ENCODE measurements around the gene RASSF3. TPM values are rescaled to one million over a fixed set of nuclear protein-coding genes. Genes with fewer than 3 reads are reported as not detected.
A peak's percentile ranks its signal among the peaks of the same experiment; 100 is the strongest.

The RASSF3 gene
- total and polyA plus RNA-seq, 2 of the 13 experiments (the other 11 are each of a cell fraction or from before 2014, with no cell fraction given): 15.5 to 16.0 TPM

DNA sequence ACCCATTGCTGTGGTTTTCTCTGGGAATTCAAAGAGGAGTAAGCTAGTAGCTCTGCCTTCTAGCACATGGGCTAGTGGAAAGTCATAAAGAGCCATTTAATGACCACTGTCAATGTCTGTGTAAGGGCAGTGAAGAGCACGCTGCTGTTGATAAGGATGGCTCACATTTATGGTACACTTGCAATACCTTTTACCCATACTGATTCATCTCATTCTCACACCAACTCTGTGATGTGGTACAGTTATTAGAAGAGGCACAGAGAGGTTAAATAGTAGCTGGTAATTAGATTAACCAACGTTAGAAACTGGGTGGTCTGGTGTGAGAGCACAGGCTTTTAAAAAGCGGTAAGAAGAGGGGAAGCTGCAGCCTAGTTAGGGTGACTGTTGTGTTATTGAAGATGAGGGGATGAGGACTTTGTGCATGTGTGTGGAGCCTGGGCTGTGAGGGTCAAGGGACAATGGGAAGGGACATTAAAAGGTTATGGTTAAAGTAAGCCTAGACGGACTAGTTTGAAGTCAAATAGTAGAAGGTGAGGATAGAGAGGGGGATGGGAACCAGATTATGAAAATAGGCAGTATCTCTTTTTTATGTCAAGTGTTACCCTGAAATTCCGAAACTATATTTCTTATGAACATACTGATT, 25.2 kb downstream of the RASSF3 start (continued):
- TF ChIP-seq, protein P1, sequence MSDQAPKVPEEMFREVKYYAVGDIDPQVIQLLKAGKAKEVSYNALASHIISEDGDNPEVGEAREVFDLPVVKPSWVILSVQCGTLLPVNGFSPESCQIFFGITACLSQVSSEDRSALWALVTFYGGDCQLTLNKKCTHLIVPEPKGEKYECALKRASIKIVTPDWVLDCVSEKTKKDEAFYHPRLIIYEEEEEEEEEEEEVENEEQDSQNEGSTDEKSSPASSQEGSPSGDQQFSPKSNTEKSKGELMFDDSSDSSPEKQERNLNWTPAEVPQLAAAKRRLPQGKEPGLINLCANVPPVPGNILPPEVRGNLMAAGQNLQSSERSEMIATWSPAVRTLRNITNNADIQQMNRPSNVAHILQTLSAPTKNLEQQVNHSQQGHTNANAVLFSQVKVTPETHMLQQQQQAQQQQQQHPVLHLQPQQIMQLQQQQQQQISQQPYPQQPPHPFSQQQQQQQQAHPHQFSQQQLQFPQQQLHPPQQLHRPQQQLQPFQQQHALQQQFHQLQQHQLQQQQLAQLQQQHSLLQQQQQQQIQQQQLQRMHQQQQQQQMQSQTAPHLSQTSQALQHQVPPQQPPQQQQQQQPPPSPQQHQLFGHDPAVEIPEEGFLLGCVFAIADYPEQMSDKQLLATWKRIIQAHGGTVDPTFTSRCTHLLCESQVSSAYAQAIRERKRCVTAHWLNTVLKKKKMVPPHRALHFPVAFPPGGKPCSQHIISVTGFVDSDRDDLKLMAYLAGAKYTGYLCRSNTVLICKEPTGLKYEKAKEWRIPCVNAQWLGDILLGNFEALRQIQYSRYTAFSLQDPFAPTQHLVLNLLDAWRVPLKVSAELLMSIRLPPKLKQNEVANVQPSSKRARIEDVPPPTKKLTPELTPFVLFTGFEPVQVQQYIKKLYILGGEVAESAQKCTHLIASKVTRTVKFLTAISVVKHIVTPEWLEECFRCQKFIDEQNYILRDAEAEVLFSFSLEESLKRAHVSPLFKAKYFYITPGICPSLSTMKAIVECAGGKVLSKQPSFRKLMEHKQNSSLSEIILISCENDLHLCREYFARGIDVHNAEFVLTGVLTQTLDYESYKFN (CRISPR knock-in tag; conservative IDR thresholded peaks at IDR 0.05): no peak; the same call in 1 of the 2 replicates
- no peak for TF ChIP-seq SIX1 (CRISPR knock-in tag; IDR thresholded peaks at IDR 0.05; ENCODE audit: borderline replicate concordance)
- TF ChIP-seq, protein P2, sequence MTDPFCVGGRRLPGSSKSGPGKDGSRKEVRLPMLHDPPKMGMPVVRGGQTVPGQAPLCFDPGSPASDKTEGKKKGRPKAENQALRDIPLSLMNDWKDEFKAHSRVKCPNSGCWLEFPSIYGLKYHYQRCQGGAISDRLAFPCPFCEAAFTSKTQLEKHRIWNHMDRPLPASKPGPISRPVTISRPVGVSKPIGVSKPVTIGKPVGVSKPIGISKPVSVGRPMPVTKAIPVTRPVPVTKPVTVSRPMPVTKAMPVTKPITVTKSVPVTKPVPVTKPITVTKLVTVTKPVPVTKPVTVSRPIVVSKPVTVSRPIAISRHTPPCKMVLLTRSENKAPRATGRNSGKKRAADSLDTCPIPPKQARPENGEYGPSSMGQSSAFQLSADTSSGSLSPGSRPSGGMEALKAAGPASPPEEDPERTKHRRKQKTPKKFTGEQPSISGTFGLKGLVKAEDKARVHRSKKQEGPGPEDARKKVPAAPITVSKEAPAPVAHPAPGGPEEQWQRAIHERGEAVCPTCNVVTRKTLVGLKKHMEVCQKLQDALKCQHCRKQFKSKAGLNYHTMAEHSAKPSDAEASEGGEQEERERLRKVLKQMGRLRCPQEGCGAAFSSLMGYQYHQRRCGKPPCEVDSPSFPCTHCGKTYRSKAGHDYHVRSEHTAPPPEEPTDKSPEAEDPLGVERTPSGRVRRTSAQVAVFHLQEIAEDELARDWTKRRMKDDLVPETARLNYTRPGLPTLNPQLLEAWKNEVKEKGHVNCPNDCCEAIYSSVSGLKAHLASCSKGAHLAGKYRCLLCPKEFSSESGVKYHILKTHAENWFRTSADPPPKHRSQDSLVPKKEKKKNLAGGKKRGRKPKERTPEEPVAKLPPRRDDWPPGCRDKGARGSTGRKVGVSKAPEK (CRISPR knock-in tag; IDR thresholded peaks at IDR 0.05; ENCODE audit: borderline replicate concordance): no peak
- no peak for TF ChIP-seq ELF1 (CRISPR knock-in tag; IDR thresholded peaks at IDR 0.05)
- TF ChIP-seq TEAD2 (CRISPR knock-in tag; IDR thresholded peaks at IDR 0.05): no peak
- TF ChIP-seq KDM4B (CRISPR knock-in tag; IDR thresholded peaks at IDR 0.05): no peak
- peak; percentile 75 for TF ChIP-seq ESRRA (CRISPR knock-in tag; IDR thresholded peaks at IDR 0.05; ENCODE audit: low read depth)
- TF ChIP-seq CCAR2 (optimal IDR thresholded peaks at IDR 0.05; ENCODE audit: low read depth, low read length): no peak
- TF ChIP-seq ETS1 (CRISPR knock-in tag; IDR thresholded peaks at IDR 0.05): no peak
- no peak for TF ChIP-seq NFKBIZ (CRISPR knock-in tag; IDR thresholded peaks at IDR 0.05)
- TF ChIP-seq HNF4A (CRISPR knock-in tag; IDR thresholded peaks at IDR 0.05): peak; percentile 59
- TF ChIP-seq RBAK (CRISPR knock-in tag; IDR thresholded peaks at IDR 0.05): no peak
- TF ChIP-seq PITX1 (CRISPR knock-in tag; IDR thresholded peaks at IDR 0.05): no peak
- TF ChIP-seq MEIS2 (CRISPR knock-in tag; IDR thresholded peaks at IDR 0.05): no peak
- no peak for TF ChIP-seq ZNF629 (CRISPR knock-in tag; conservative IDR thresholded peaks at IDR 0.05)
- peak; percentile 47; the same call in 1 of the 2 replicates for TF ChIP-seq RARA (CRISPR knock-in tag; IDR thresholded peaks at IDR 0.05)
- no peak for TF ChIP-seq MED8 (CRISPR knock-in tag; IDR thresholded peaks at IDR 0.05; ENCODE audit: insufficient replicate concordance)
- TF ChIP-seq KLF9 (CRISPR knock-in tag; IDR thresholded peaks at IDR 0.05; ENCODE audit: low read depth): no peak
- TF ChIP-seq KLF11 (CRISPR knock-in tag; IDR thresholded peaks at IDR 0.05): no peak

Measured in HepG2 (cell line).